Upper lobe of right lung (tissue), 1 donor: ENCODE measurements around the gene PNPO. TPM values are rescaled to one million over a fixed set of nuclear protein-coding genes. Genes with fewer than 3 reads are reported as not detected.
A peak's percentile ranks its signal among the peaks of the same experiment; 100 is the strongest.
"Not testable (repeated sequence)": the region's sequence is repeated elsewhere in the genome, so short reads cannot be mapped to it uniquely, and the experiment has no call there.

Experiments
- ATAC-seq: fragments of 200-7000 bp; cut with Tn5 transposase; one replicate; pipeline ENCODE4 v1.9.1; 2020; ENCODE audit warnings: mild to moderate bottlenecking, moderate library complexity
- DNase-seq: peaks from one replicate; pipeline ENCODE4 v3.0.0-alpha.2; 2020
- H3K27ac ChIP-seq: fragments of 200-600 bp; one replicate; pipeline ENCODE4 v1.8.0; 2022
- H3K27me3 ChIP-seq: fragments of 200-600 bp; one replicate; pipeline ENCODE4 v1.8.0; 2022; ENCODE audit warnings: mild to moderate bottlenecking
- H3K36me3 ChIP-seq: fragments of 200-600 bp; one replicate; pipeline ENCODE4 v1.8.0; 2022
- H3K4me1 ChIP-seq: fragments of 200-600 bp; one replicate; pipeline ENCODE4 v1.8.0; 2022
- H3K4me3 ChIP-seq: fragments of 200-600 bp; one replicate; pipeline ENCODE4 v1.8.0; 2022; ENCODE audit warnings: mild to moderate bottlenecking
- H3K9me3 ChIP-seq: fragments of 200-600 bp; one replicate; pipeline ENCODE4 v1.8.0; 2022
- CTCF ChIP-seq: fragments of 200-600 bp; IDR thresholded peaks from one replicate; pipeline ENCODE4 v1.8.0; 2022; ENCODE audit warnings: antibody characterized with exemption
- intact Hi-C: fragments of 100-400 bp; cut with DNase I; formaldehyde crosslinking; loops from one replicate; pipeline ENCODE4 v1.11.0; 2022
- total RNA-seq: library from RNA; stranded (reverse); fragmentation: NEBNext Ultra II Directional; extraction: Animal tissue kit (Norgen Biotek cat#: 25700); gene quantifications from one replicate; pipeline ENCODE4 v1.2.1, GENCODE V29; 2021
- donor health status: DM: no; HTN: yes; CAD: no; lungs with severe emphysema.

The PNPO gene
- total RNA-seq, 1 donor from 2014 or later = 29.4 TPM

GRCh38 chr17:47929218-47930000, 12.0 kb upstream of the PNPO start:
- no peaks in the 10 kb centered on the region for H3K9me3 ChIP-seq
- no peak overlapping the region for H3K27ac ChIP-seq
- H3K36me3 ChIP-seq = peaks cover 44% of the 10 kb centered on the region
- H3K4me3 ChIP-seq = no peak overlapping the region
- DNase-seq (no peak), ATAC-seq (no peak)
- H3K27me3 ChIP-seq = no peaks in the 10 kb centered on the region
- intact Hi-C loops = no loop called here
- no peaks in the 10 kb centered on the region for H3K4me1 ChIP-seq
- no peak for TF ChIP-seq CTCF

GRCh38 chr17:47931848-47932247, 9.5 kb upstream of the PNPO start:
- intact Hi-C loops = no loop called here
- DNase-seq (no peak), ATAC-seq (no peak)
- Histone ChIP-seq H3K27ac (no peak overlapping the region), H3K4me1 (no peaks in the 10 kb centered on the region), H3K27me3 (no peaks in the 10 kb centered on the region), H3K36me3 (peaks cover 23% of the 10 kb centered on the region), H3K9me3 (no peaks in the 10 kb centered on the region), H3K4me3 (no peak overlapping the region)
- no peak for TF ChIP-seq CTCF

- Histone ChIP-seq H3K4me3 (no peak overlapping the region), H3K27me3 (no peaks in the 10 kb centered on the region), H3K27ac (no peak overlapping the region), H3K36me3 (no peaks in the 10 kb centered on the region), H3K9me3 (no peaks in the 10 kb centered on the region), H3K4me1 (no peaks in the 10 kb centered on the region)
- intact Hi-C loops = no loop called here
- ATAC-seq = no peak
- no peak for DNase-seq
- no peak for TF ChIP-seq CTCF
Observed at GRCh38 chr17:47934856-47935255, 6.5 kb upstream of the PNPO start.

GRCh38 chr17:47935468-47935867, 5.9 kb upstream of the PNPO start:
- intact Hi-C loops, H3K36me3 ChIP-seq, H3K4me3 ChIP-seq, H3K4me1 ChIP-seq, ATAC-seq, H3K27ac ChIP-seq, H3K9me3 ChIP-seq, DNase-seq, H3K27me3 ChIP-seq: not testable (repeated sequence)

- peak; percentile 26 for ATAC-seq
- Histone ChIP-seq H3K9me3 (no peaks in the 10 kb centered on the region), H3K27me3 (no peaks in the 10 kb centered on the region), H3K4me3 (no peak overlapping the region), H3K4me1 (peaks cover 5% of the 10 kb centered on the region), H3K36me3 (no peaks in the 10 kb centered on the region), H3K27ac (no peak overlapping the region)
- intact Hi-C loops = no loop called here
- no peak for DNase-seq
- no peak for TF ChIP-seq CTCF
Observed at GRCh38 chr17:47935961-47936360, 5.4 kb upstream of the PNPO start.

- Histone ChIP-seq H3K27me3 (no peaks in the 10 kb centered on the region), H3K4me1 (peaks cover 16% of the 10 kb centered on the region), H3K36me3 (no peaks in the 10 kb centered on the region), H3K9me3 (no peaks in the 10 kb centered on the region), H3K27ac (no peak overlapping the region), H3K4me3 (no peak overlapping the region)
- no peak for ATAC-seq
- TF ChIP-seq CTCF = no peak
- DNase-seq = no peak
- intact Hi-C loops = no loop called here
Observed at GRCh38 chr17:47937941-47938340, 3.4 kb upstream of the PNPO start.
